K562 (cell line): ENCODE results near the gene DRD3. TPM values are rescaled to one million over a fixed set of nuclear protein-coding genes. Genes with fewer than 3 reads are reported as not detected.

Experiments used
- ATF7 ChIP-seq: fragments of 450-650 bp; IDR thresholded peaks from 2 replicates; pipeline ENCODE4 v1.7.1; 2014; ENCODE audit warnings: mild to moderate bottlenecking, moderate library complexity
- JUND ChIP-seq, 2 experiments: IDR thresholded peaks; 2 replicates in 1 of 2; 3 replicates in 1 of 2; pipeline ENCODE4 v1.6.1; 2011; ENCODE audit warnings: borderline replicate concordance in 2 of 2, low read depth in 2 of 2, low read length in 2 of 2, improper control_type of control experiment in 1 of 2, missing biosample characterization in 1 of 2, missing genetic modification characterization in 1 of 2, missing genetic modification reagents in 1 of 2
- KLF10 ChIP-seq: fragments of 250-450 bp; sonication (Bioruptor Pico); IDR thresholded peaks from 2 replicates; pipeline ENCODE4 v1.6.1; 2021; ENCODE audit warnings: matching md5 sums
- TOE1 ChIP-seq, 2 experiments: fragments of 450-650 bp in 1 of 2; sonication (generic) in 1 of 2; formaldehyde crosslinking in 1 of 2; IDR thresholded peaks; 2 replicates each; pipeline versions ENCODE4 v1.7.1 to v1.8.0; 2016 to 2022; ENCODE audit warnings: borderline replicate concordance in 2 of 2, mild to moderate bottlenecking in 2 of 2, antibody characterized with exemption in 1 of 2, inconsistent platforms in 1 of 2, low read depth in 1 of 2, missing genetic modification reagents in 1 of 2, moderate library complexity in 1 of 2
- polyA plus RNA-seq, 8 experiments: library from polyadenylated mRNA; depleted of rRNA in 4 of 8; stranded (reverse) in 5 of 8; unstranded in 3 of 8; fragments of >200 nt; fragmentation: Nextera tagmentation in 2 of 8; fragmentation: Illumina TruSeq in 1 of 8; extraction: Ambion mirVana in 2 of 8; extraction: Trizol in 1 of 8; gene quantifications; 2 replicates each; pipeline versions ENCODE4 v1.2.1 to v1.2.3, GENCODE V29; 2011 to 2014; ENCODE audit warnings: inconsistent platforms in 1 of 8, missing spikeins in 1 of 8
- total RNA-seq, 7 experiments: library from RNA; depleted of rRNA in 6 of 7; stranded (reverse); fragments of >200 nt in 6 of 7; fragmentation: Illumina TruSeq in 2 of 7; extraction: Trizol in 2 of 7; gene quantifications; 2 replicates each; pipeline versions ENCODE4 v1.2.1 to v1.2.3, GENCODE V29; 2011 to 2021; ENCODE audit warnings: low replicate concordance in 1 of 7
- TF ChIP-seq, protein P1 (sequence below): fragments of 150-350 bp; IDR thresholded peaks from 2 replicates; pipeline ENCODE4 v1.6.1; 2014; ENCODE audit warnings: low read depth, mild to moderate bottlenecking, low read length, borderline replicate concordance
- TF ChIP-seq, protein P2 (sequence below), 2 experiments: fragments of 450-650 bp; IDR thresholded peaks; 2 replicates each; pipeline ENCODE4 v1.6.1; 2016
- TF ChIP-seq, protein P3 (sequence below): IDR thresholded peaks from 2 replicates; pipeline ENCODE4 v1.6.1; 2014; ENCODE audit warnings: antibody characterized with exemption

The DRD3 gene
- total and polyA plus RNA-seq, 9 of the 15 experiments (the other 6 are each of a cell fraction or from before 2014, with no cell fraction given) = not detected

DNA sequence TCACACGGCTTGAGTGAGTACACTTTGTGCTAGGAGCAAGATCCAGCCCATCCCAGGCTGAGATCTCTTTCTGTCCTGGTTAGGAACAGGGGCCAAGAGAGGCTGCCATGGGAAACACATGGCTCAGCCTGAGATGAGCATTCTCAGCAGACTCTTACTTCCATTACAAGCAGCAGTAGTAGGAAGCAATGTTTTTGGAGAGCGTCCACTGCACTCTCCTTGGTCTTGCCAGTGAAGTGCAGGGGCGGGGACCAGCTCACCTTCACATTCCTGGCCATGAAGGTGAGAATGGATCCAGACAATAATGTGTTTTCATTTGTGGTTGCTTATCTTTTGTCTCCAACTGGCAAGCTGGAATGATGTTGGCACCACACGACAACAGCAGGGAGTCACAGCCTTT lies 33.8 kb upstream of the DRD3 start (continued):
- TF ChIP-seq, protein P1, sequence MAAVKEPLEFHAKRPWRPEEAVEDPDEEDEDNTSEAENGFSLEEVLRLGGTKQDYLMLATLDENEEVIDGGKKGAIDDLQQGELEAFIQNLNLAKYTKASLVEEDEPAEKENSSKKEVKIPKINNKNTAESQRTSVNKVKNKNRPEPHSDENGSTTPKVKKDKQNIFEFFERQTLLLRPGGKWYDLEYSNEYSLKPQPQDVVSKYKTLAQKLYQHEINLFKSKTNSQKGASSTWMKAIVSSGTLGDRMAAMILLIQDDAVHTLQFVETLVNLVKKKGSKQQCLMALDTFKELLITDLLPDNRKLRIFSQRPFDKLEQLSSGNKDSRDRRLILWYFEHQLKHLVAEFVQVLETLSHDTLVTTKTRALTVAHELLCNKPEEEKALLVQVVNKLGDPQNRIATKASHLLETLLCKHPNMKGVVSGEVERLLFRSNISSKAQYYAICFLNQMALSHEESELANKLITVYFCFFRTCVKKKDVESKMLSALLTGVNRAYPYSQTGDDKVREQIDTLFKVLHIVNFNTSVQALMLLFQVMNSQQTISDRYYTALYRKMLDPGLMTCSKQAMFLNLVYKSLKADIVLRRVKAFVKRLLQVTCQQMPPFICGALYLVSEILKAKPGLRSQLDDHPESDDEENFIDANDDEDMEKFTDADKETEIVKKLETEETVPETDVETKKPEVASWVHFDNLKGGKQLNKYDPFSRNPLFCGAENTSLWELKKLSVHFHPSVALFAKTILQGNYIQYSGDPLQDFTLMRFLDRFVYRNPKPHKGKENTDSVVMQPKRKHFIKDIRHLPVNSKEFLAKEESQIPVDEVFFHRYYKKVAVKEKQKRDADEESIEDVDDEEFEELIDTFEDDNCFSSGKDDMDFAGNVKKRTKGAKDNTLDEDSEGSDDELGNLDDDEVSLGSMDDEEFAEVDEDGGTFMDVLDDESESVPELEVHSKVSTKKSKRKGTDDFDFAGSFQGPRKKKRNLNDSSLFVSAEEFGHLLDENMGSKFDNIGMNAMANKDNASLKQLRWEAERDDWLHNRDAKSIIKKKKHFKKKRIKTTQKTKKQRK = no peak
- TF ChIP-seq ATF7 (no peak), KLF10 (CRISPR knock-in tag) (no peak), TOE1 (IDR thresholded peaks at IDR 0.05; ENCODE audit: borderline replicate concordance) (no peak), TOE1 (CRISPR knock-in tag; IDR thresholded peaks at IDR 0.05; ENCODE audit: borderline replicate concordance, low read depth) (no peak), JUND (IDR thresholded peaks at IDR 0.05; ENCODE audit: borderline replicate concordance, low read depth, low read length) (no peak), JUND (tag; IDR thresholded peaks at IDR 0.05; ENCODE audit: borderline replicate concordance, low read depth, low read length) (no peak)
- TF ChIP-seq, protein P2, sequence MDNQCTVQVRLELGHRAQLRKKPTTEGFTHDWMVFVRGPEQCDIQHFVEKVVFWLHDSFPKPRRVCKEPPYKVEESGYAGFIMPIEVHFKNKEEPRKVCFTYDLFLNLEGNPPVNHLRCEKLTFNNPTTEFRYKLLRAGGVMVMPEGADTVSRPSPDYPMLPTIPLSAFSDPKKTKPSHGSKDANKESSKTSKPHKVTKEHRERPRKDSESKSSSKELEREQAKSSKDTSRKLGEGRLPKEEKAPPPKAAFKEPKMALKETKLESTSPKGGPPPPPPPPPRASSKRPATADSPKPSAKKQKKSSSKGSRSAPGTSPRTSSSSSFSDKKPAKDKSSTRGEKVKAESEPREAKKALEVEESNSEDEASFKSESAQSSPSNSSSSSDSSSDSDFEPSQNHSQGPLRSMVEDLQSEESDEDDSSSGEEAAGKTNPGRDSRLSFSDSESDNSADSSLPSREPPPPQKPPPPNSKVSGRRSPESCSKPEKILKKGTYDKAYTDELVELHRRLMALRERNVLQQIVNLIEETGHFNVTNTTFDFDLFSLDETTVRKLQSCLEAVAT (IDR thresholded peaks at IDR 0.05) = no peak
- TF ChIP-seq, protein P3, sequence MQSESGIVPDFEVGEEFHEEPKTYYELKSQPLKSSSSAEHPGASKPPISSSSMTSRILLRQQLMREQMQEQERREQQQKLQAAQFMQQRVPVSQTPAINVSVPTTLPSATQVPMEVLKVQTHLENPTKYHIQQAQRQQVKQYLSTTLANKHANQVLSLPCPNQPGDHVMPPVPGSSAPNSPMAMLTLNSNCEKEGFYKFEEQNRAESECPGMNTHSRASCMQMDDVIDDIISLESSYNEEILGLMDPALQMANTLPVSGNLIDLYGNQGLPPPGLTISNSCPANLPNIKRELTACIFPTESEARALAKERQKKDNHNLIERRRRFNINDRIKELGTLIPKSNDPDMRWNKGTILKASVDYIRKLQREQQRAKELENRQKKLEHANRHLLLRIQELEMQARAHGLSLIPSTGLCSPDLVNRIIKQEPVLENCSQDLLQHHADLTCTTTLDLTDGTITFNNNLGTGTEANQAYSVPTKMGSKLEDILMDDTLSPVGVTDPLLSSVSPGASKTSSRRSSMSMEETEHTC = no peak
